OCI-LY7 (cell line): ENCODE results near the gene MAP2K1. TPM values are rescaled to one million over a fixed set of nuclear protein-coding genes. Genes with fewer than 3 reads are reported as not detected.

Experiments
- BruUV-seq: library from RNA; stranded (reverse); fragments of 400-500 nt; replicated peaks from 2 replicates; lab custom pipeline; 2021; lab: Mats Ljungman, UMichigan
- CTCF ChIA-PET: fragments of 300-600 bp; sonication (Branson Sonifier 250); formaldehyde crosslinking; loops from one replicate; lab custom pipeline; 2022; ENCODE audit warnings: antibody characterized with exemption; ENCODE audit not compliant: unreplicated experiment; lab: Charles Lee
- POLR2A ChIA-PET: fragments of 300-600 bp; sonication (Branson Sonifier 250); formaldehyde crosslinking; loops from one replicate; lab custom pipeline; 2022; ENCODE audit warnings: antibody characterized with exemption; lab: Charles Lee
- DNase-seq: peaks from one replicate; pipeline ENCODE4 v3.0.0-alpha.2; 2015; ENCODE audit warnings: low spot score
- H2AFZ ChIP-seq: fragments of 200-600 bp; sonication (generic), shearing (Covaris generic); 2 replicates; pipeline ENCODE4 v1.6.1; 2014; ENCODE audit warnings: mild to moderate bottlenecking, antibody characterized with exemption, low read length, moderate library complexity
- H3K27ac ChIP-seq: fragments of 200-600 bp; sonication (generic); 2 replicates; pipeline ENCODE4 v1.5.1; 2014; ENCODE audit warnings: mixed run types, low read depth, mild to moderate bottlenecking, moderate library complexity, low read length, inconsistent platforms; ENCODE audit not compliant: poor library complexity, severe bottlenecking
- H3K36me3 ChIP-seq: fragments of 200-600 bp; sonication (generic); 2 replicates; pipeline ENCODE4 v1.6.1; 2014; ENCODE audit warnings: mild to moderate bottlenecking, antibody characterized with exemption, low read length, moderate library complexity, mixed read lengths; ENCODE audit not compliant: insufficient read depth
- H3K4me1 ChIP-seq: fragments of 200-600 bp; sonication (generic); 2 replicates; pipeline ENCODE4 v1.5.1; 2014; ENCODE audit warnings: mild to moderate bottlenecking, low read length; ENCODE audit not compliant: insufficient read depth, poor library complexity, severe bottlenecking
- H3K4me2 ChIP-seq: fragments of 200-600 bp; sonication (generic); 2 replicates; pipeline ENCODE4 v1.6.1; 2014; ENCODE audit warnings: mild to moderate bottlenecking, low read length
- H3K4me3 ChIP-seq: fragments of 200-600 bp; sonication (generic); 2 replicates; pipeline ENCODE4 v1.5.1; 2014; ENCODE audit warnings: mild to moderate bottlenecking, low read depth, low read length; ENCODE audit not compliant: poor library complexity, severe bottlenecking
- H3K79me2 ChIP-seq: fragments of 200-600 bp; sonication (generic); 2 replicates; pipeline ENCODE4 v1.6.1; 2016; ENCODE audit warnings: low read depth, mild to moderate bottlenecking, low read length, moderate library complexity, mixed read lengths; ENCODE audit not compliant: insufficient read depth
- H3K9me2 ChIP-seq: fragments of 200-600 bp; sonication (generic); 2 replicates; pipeline ENCODE4 v1.6.1; 2016; ENCODE audit warnings: mild to moderate bottlenecking, low read length, mixed read lengths; ENCODE audit not compliant: insufficient read depth
- H3K9me3 ChIP-seq: fragments of 200-600 bp; sonication (generic); 2 replicates; pipeline ENCODE4 v1.6.1; 2014; ENCODE audit warnings: mild to moderate bottlenecking, mixed run types, low read length, mixed read lengths
- H4K20me1 ChIP-seq: fragments of 200-600 bp; sonication (generic); 2 replicates; pipeline ENCODE4 v1.6.1; 2014; ENCODE audit warnings: mild to moderate bottlenecking, antibody characterized with exemption, low read length, moderate library complexity, mixed read lengths; ENCODE audit not compliant: insufficient read depth
- CTCF ChIP-seq: fragments of 200-600 bp; sonication (generic); conservative IDR thresholded peaks from 2 replicates; pipeline ENCODE4 v1.5.1; 2014; ENCODE audit warnings: mild to moderate bottlenecking, antibody characterized with exemption, low read length, moderate library complexity, mixed read lengths
- EZH2phosphoT487 ChIP-seq: fragments of 200-600 bp; sonication (generic); IDR thresholded peaks from 2 replicates; pipeline ENCODE4 v1.6.1; 2018; ENCODE audit warnings: low read depth, borderline replicate concordance, mild to moderate bottlenecking, mixed run types, antibody characterized with exemption, low read length, moderate library complexity, mixed read lengths
- intact Hi-C: fragments of 100-400 bp; cut with micrococcal nuclease; formaldehyde crosslinking; loops from one replicate; pipeline ENCODE4 v1.10.0; 2022; ENCODE audit not compliant: unreplicated experiment
- total RNA-seq, 2 experiments: library from RNA; depleted of rRNA in 1 of 2; stranded (reverse); fragments of >200 nt in 1 of 2; shearing (Covaris generic) in 1 of 2; gene quantifications; 2 replicates each; pipeline ENCODE4 v1.2.3, GENCODE V29; 2014 to 2022

The MAP2K1 gene
- total RNA-seq, 2 experiments from 2014 or later: 37.2 to 95.8 TPM

- H3K9me2 ChIP-seq: no peaks in the 10 kb centered on the region
- intact Hi-C loops: no loop called here
- H4K20me1 ChIP-seq: no peaks in the 10 kb centered on the region
- no peak overlapping the region for H3K4me3 ChIP-seq
- peaks cover 18% of the 10 kb centered on the region for H3K36me3 ChIP-seq
- ChIA-PET POLR2A (no interaction called here), CTCF (no interaction called here)
- BruUV-seq: no TSS peak
- H3K79me2 ChIP-seq: peaks cover 59% of the 10 kb centered on the region
- no peak for DNase-seq
- H3K4me1 ChIP-seq: no peaks in the 10 kb centered on the region
- no peak overlapping the region for H3K4me2 ChIP-seq
- no peak overlapping the region for H2AFZ ChIP-seq
- no peak for TF ChIP-seq EZH2phosphoT487
- TF ChIP-seq CTCF: no peak
- no peak overlapping the region for H3K27ac ChIP-seq
- H3K9me3 ChIP-seq: no peaks in the 10 kb centered on the region
These were observed 38.4 kb downstream of the MAP2K1 start for GRCh38 chr15:66424963-66425612.

- peaks cover 18% of the 10 kb centered on the region for H3K36me3 ChIP-seq
- H3K27ac ChIP-seq: no peak overlapping the region
- TF ChIP-seq EZH2phosphoT487: no peak
- no peak for TF ChIP-seq CTCF
- no peak for DNase-seq
- ChIA-PET POLR2A (interaction anchor here (0.7 kb wide), 1 partner anchor 29 kb away, joined by 3 read pairs; no protein-coding TSS in a partner anchor), CTCF (no interaction called here)
- no peaks in the 10 kb centered on the region for H3K9me2 ChIP-seq
- H3K4me2 ChIP-seq: no peak overlapping the region
- H3K9me3 ChIP-seq: no peaks in the 10 kb centered on the region
- no peaks in the 10 kb centered on the region for H3K4me1 ChIP-seq
- BruUV-seq: TSS peak; percentile 22
- no peak overlapping the region for H2AFZ ChIP-seq
- peaks cover 56% of the 10 kb centered on the region for H3K79me2 ChIP-seq
- H4K20me1 ChIP-seq: no peaks in the 10 kb centered on the region
- no peak overlapping the region for H3K4me3 ChIP-seq
- intact Hi-C loops: no loop called here
These were observed 39.1 kb downstream of the MAP2K1 start for GRCh38 chr15:66425837-66426236.

- Histone ChIP-seq H3K9me3 (no peaks in the 10 kb centered on the region), H3K27ac (no peak overlapping the region), H3K9me2 (no peaks in the 10 kb centered on the region), H3K4me1 (no peaks in the 10 kb centered on the region), H3K36me3 (peaks cover 15% of the 10 kb centered on the region; the same call in 1 of the 2 replicates), H3K4me3 (no peak overlapping the region), H3K79me2 (peaks cover 39% of the 10 kb centered on the region), H4K20me1 (peaks cover 11% of the 10 kb centered on the region; the same call in 1 of the 2 replicates), H3K4me2 (no peak overlapping the region), H2AFZ (no peak overlapping the region)
- CTCF ChIA-PET: no interaction called here
- POLR2A ChIA-PET: no interaction called here
- no peak for TF ChIP-seq EZH2phosphoT487
- no peak for TF ChIP-seq CTCF
- no TSS peak for BruUV-seq
- intact Hi-C loops: no loop called here
- no peak for DNase-seq
These were observed 42.4 kb downstream of the MAP2K1 start for GRCh38 chr15:66429117-66429516.
